IPS-18c (cell line): Measurements from ENCODE around the gene BANK1.
"Not testable (repeated sequence)": the region's sequence is repeated elsewhere in the genome, so short reads cannot be mapped to it uniquely, and the experiment has no call there.

ENCODE experiments used
- H3K4me3 ChIP-seq: 2 replicates; pipeline ENCODE4 v1.7.0; 2013; ENCODE audit warnings: low read depth, mild to moderate bottlenecking, low read length, moderate library complexity; ENCODE audit not compliant: insufficient read depth
- H3K9me3 ChIP-seq: one replicate; pipeline ENCODE4 v1.6.1; 2013; ENCODE audit warnings: mild to moderate bottlenecking, low read length, moderate library complexity; ENCODE audit not compliant: control insufficient read depth, insufficient read depth

BANK1 gene

DNA sequence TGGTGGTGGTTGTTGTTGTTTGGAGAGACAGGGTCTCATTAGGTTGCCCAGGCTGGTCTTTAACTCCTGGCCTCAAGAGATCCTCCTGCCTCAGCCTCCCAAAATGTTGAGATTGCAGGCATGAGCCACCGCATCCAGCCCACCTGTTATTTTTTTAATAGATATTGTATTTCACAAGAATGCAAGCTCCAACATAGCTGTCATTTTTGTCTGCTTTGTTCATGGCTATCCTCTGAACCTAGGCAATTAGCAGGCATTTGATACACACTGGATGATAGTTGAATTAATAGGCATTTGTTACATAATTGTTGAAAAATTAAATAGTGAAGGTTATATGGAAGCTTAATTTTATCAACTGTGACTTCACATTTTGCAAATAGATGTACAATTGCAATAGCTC lies 64.7 kb downstream of the BANK1 start:
- H3K4me3 ChIP-seq, result no peak overlapping the region
- H3K9me3 ChIP-seq, result no peaks in the 10 kb centered on the region

GRCh38 chr4:101856149-101856548 lies 65.6 kb downstream of the BANK1 start:
- no peak overlapping the region for H3K4me3 ChIP-seq
- no peaks in the 10 kb centered on the region for H3K9me3 ChIP-seq

DNA sequence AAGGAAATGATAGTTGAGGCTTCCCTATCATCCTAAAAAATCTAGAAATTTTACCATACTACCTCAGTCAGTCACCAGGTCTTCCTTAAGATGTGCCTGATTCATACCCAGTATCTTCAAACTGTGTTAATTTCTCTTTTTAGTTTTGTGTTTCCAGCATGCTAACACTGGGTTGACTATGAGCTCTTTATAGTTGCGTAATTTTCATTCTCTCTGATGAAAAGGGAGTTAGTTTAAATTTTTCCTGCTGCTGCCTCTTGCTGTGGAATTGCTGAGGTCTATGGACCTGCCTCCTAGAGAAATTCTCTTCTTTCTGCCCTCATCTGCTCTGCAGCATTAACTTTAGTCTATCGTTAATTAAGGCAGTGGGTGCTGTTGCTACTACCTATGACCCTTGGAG lies 66.6 kb downstream of the BANK1 start:
- Histone ChIP-seq H3K4me3 (no peak overlapping the region), H3K9me3 (no peaks in the 10 kb centered on the region)

- Histone ChIP-seq H3K9me3 (no peaks in the 10 kb centered on the region), H3K4me3 (no peak overlapping the region)
Observed at GRCh38 chr4:101858641-101859040, 68.1 kb downstream of the BANK1 start.

DNA sequence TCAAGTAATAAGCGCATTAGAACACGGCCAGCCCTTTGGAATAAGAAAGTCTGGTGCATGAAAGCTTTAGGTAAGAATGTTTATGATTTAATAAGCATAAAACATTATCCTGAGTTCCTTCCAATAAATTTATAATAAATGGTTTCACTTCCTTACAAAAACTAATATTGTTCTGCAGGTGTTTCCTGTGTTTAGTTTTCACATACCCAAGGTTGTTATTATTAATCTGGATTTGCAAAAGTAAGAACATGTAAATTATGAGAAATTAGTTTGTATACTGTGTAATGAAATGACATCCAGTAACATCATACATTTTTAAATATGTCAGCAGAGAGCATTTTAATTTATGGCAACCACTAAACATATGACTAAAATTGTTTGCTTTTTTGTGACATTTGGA lies 72.1 kb downstream of the BANK1 start:
- no peaks in the 10 kb centered on the region for H3K9me3 ChIP-seq
- H3K4me3 ChIP-seq, result no peak overlapping the region

DNA sequence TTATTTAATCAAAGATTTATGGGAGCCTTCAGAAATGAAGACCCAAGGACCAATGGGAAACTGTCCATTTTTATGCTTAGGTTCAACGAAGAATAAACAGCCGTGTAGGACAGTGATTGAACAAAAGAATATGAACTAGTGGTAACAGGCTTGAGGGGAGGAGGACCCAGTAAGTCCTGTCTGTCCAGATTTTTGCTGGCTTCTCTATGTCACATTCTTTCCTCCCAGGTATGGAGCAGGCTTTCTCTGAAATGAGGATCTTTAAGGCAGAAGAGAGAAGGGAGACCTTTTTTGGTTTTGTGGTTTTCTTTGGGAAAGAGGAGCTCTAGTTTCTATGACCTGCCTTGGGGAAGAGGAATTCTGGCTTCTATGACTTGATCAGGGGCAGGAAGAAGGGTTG lies 74.1 kb downstream of the BANK1 start:
- H3K9me3 ChIP-seq, result no peaks in the 10 kb centered on the region
- no peak overlapping the region for H3K4me3 ChIP-seq

- H3K9me3 ChIP-seq, result no peaks in the 10 kb centered on the region
- no peak overlapping the region for H3K4me3 ChIP-seq
Observed at GRCh38 chr4:101865501-101866062, 75.1 kb downstream of the BANK1 start.

DNA sequence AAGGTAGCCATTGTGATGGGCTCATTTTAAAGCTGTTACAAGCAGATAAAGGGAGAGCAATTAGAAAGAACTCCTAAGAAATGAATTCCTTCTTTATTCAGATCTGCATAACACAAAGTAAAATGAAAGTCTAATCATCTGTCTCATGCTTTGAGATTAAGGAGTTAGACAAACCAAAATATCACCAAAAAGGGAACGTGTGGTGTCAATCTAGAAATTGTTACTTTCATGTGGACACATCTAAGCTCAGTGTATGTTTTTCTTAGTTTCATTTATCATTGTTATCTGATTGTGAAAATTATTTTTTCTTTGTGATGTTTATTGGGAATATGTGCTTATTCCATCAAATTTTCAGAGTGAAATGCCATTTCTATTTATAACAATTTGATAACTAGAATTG lies 80.3 kb downstream of the BANK1 start:
- Histone ChIP-seq H3K9me3 (no peaks in the 10 kb centered on the region), H3K4me3 (no peak overlapping the region)

DNA sequence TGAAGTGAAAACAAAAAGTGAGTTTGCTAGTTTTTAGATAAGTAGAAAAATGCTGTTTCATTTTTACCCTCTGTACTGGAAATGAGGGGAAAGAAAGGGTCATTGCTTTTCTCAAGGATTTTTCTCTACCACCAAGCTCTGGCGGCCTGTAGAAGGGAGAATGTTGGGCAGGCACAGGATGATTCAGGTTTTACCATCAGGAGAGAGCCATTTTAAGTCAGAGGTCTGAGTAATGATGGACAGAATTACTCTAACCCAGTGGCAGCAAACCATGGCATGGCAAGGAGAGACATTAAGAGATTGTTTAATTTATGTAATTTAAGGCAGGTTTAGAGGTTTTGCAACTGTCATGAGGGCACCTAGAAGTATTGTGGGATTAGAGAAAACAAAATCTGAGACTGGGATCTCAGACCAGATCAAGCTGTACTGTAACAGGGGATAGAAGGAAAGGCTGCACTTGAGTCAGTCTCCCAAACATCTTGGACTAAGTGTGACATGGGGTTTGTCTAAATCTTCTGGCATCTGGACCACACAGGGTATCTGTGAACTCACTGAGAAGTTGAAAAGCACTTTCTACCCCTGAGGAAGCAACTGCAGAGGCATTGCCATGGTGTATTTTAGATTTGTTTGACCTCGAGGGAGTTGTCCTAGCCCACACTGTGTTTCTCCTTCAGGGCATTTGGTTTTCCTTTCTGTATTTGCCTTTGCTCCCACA lies 81.6 kb downstream of the BANK1 start:
- Histone ChIP-seq H3K4me3 (no peak overlapping the region), H3K9me3 (no peaks in the 10 kb centered on the region)

DNA sequence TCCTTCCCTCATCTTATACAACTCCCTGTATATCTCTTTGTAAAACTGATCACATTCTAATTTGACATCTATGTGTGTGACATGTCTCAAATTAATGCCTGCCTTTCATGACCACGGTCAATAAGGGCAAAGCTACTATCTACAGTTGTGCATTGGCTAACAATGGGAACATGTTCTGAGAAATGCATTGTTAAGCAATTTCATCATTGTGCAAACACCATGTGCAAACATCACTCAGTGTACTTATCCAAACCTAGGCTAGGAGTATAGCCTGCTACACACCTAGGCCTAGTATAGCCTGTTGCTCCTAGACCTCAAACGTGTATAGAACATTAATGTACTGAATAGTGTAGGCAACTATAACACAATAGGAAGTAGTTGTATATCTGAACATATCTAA lies 95.0 kb downstream of the BANK1 start:
- Histone ChIP-seq H3K9me3 (no peaks in the 10 kb centered on the region), H3K4me3 (no peak overlapping the region)

GRCh38 chr4:101886826-101887225 lies 96.3 kb downstream of the BANK1 start:
- H3K9me3 ChIP-seq, result no peaks in the 10 kb centered on the region
- H3K4me3 ChIP-seq, result no peak overlapping the region

GRCh38 chr4:101888472-101888871 lies 97.9 kb downstream of the BANK1 start:
- H3K4me3 ChIP-seq, result no peak overlapping the region
- no peaks in the 10 kb centered on the region for H3K9me3 ChIP-seq

DNA sequence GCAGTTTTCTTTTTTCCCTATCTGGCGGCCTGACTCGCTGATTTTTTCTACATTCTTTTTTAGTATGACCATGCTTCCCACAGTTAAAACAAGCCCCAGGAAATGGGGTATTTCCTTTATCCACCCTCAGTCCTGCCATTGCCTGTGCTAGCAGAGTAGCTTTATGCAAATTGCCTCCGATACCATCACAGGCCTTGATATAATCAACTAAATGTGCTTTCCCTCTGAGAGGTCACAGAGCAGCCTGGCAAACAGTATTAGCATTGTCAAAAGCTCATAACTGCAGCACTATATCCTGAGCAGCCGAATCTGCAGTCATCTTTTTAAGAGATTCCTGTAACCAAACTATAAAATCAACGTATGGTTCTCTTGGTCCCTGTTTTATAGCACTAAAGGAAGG lies 115.0 kb downstream of the BANK1 start:
- not testable (repeated sequence) for H3K9me3 ChIP-seq

DNA sequence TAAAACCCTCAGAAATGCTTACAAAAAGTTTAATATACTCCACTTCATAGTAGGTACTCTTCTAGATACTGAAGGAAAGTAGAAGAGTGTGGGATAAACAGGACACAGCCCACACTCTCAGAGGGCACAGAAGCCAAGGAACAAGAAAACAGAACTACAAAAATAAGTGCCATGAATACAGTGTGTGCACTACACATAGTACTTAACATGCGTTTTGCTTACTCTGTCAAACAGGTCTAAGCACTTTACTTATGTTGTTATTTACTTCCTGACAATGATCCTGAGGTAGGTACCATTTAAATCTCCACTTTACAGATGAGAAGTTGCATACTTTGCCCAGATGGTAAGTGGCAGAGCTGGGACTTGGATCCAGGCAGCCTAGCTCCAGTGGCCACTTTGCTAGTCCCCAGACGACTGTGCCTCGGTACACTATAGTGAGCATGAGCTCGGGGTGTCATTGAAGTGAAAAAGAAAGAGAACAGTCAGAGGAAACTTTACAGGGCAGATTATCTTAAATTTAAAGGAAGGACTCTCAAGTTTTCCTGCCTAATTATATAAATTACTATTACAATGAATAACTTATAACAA lies 120.3 kb downstream of the BANK1 start:
- no peak overlapping the region for H3K4me3 ChIP-seq
- no peaks in the 10 kb centered on the region for H3K9me3 ChIP-seq

More for the DNA sequence above, 115.0 kb downstream of the BANK1 start:
- H3K4me3 ChIP-seq, result not testable (repeated sequence)

- H3K9me3 ChIP-seq, result no peaks in the 10 kb centered on the region
- no peak overlapping the region for H3K4me3 ChIP-seq
Observed at GRCh38 chr4:101911616-101912015, 121.1 kb downstream of the BANK1 start.

GRCh38 chr4:101914761-101915160 lies 124.2 kb downstream of the BANK1 start:
- H3K9me3 ChIP-seq, result no peaks in the 10 kb centered on the region
- no peak overlapping the region for H3K4me3 ChIP-seq

DNA sequence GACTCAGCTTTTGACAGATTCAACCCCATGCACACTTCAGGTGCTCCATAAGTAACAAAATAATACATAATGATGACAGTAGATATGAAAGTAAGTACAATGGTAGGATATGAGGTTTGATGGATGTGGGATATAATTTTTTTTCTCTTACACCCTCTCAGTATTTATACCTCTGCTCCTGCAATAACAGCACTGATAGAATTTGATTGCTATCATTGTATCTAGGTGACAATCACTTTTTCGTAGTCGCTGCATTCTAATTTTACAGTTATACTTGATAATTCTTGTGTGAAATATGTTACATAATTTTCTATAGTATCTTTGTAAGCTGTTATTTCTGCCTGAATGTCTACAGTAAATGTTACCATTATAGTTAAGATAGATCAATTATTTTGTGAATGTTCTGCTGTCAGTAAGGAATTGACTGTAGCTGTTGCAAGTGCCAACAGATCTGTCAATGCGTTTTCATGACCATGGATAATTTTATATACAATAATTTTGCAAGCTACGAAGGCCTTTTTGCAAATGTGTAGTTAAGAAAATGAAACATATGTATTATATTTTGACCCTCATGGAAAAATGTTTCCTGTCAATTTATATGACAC lies 128.9 kb downstream of the BANK1 start:
- no peaks in the 10 kb centered on the region for H3K9me3 ChIP-seq
- no peak overlapping the region for H3K4me3 ChIP-seq

GRCh38 chr4:101921370-101921769 lies 130.8 kb downstream of the BANK1 start:
- Histone ChIP-seq H3K4me3 (no peak overlapping the region), H3K9me3 (no peaks in the 10 kb centered on the region)
